Pancreas (tissue), 10 donors: Measurements from ENCODE around the gene BRSK2. TPM values are rescaled to one million over a fixed set of nuclear protein-coding genes. Genes with fewer than 3 reads are reported as not detected.
"Not testable (repeated sequence)": the region's sequence is repeated elsewhere in the genome, so short reads cannot be mapped to it uniquely, and the experiment has no call there.

ENCODE experiments used
- ATAC-seq, 4 donors: fragments of 200-7000 bp; cut with Tn5 transposase; one replicate each; pipeline versions ENCODE4 v1.8.0 to v1.9.1; 2020; ENCODE audit warnings: mild to moderate bottlenecking in 4 of 4, moderate library complexity in 4 of 4
- DNase-seq, 6 donors: peaks; one replicate each; pipeline ENCODE4 v3.0.0-alpha.2; 2020
- FAIRE-seq: peaks from 2 replicates; lab custom pipeline; 2012; peaks lifted over from hg19 to GRCh38; lab: Jason Lieb, UNC
- H3K27ac ChIP-seq, 4 donors: fragments of 200-600 bp; sonication (generic); 1 replicate in 3 of 4; 2 replicates in 1 of 4; pipeline versions ENCODE4 v1.5.0 to v1.8.0; 2020
- H3K27me3 ChIP-seq, 4 donors: fragments of 200-600 bp; one replicate each; pipeline ENCODE4 v1.8.0; 2021
- H3K36me3 ChIP-seq, 3 donors: fragments of 200-600 bp; sonication (generic) in 1 of 3; one replicate each; pipeline versions ENCODE4 v1.5.0 to v1.8.0; 2020 to 2021
- H3K4me1 ChIP-seq, 3 donors: fragments of 200-600 bp; one replicate each; pipeline ENCODE4 v1.8.0; 2021
- H3K4me3 ChIP-seq, 4 donors: fragments of 200-600 bp; sonication (generic) in 2 of 4; one replicate each; pipeline versions ENCODE4 v1.5.0 to v1.8.0; 2020 to 2021
- H3K9me3 ChIP-seq, 4 donors: fragments of 200-600 bp; one replicate each; pipeline ENCODE4 v1.8.0; 2021
- WGBS, 2 donors: extraction: QIAGEN DNeasy Blood & Tissue Kit; methylation state at CpG; one replicate each; pipeline ENCODE4 v1.1.7; 2013; 5-methylcytosine and 5-hydroxymethylcytosine counted together
- intact Hi-C, 3 donors: fragments of 100-400 bp; cut with DNase I; formaldehyde crosslinking; loops; one replicate each; pipeline versions ENCODE4 v1.11.1 to v1.14.2; 2022
- polyA plus RNA-seq, 2 donors: library from polyadenylated mRNA; stranded (reverse); fragments of 200-250 nt; gene quantifications; one replicate each; pipeline ENCODE4 v1.2.3, GENCODE V29; 2013
- total RNA-seq, 6 donors: library from RNA; stranded (reverse); fragmentation: NEBNext Ultra II Directional in 4 of 6; extraction: Animal tissue kit (Norgen Biotek cat#: 25700) in 4 of 6; gene quantifications; one replicate each; pipeline versions ENCODE4 v1.2.1 to v1.2.4, GENCODE V29; 2021 to 2023
- TF ChIP-seq, protein P1 (sequence below), 4 donors: fragments of 200-600 bp; sonication (generic) in 3 of 4; IDR thresholded peaks; one replicate each; pipeline versions ENCODE4 v1.5.0 to v1.8.0; 2021; ENCODE audit warnings: antibody characterized with exemption in 4 of 4
- donor health status: healthy with polysubstance abuse.
- donor health status: DM: no; HTN: no; CAD: no; lungs with moderate emphysema.
- donor health status: DM: no; HTN: no; CAD: no.
- donor health status: control.
- donor health status: control.
- donor health status: Bipolar disorder and iron deficiency.
- donor health status: DM: yes; HTN: yes; CAD: no.
- donor health status: DM: no; HTN: no; CAD: no.
- donor health status: DM: no; HTN: no; CAD: no.
- donor health status: DM: yes; HTN: yes; CAD: no.

The BRSK2 gene
- total and polyA plus RNA-seq, 8 donors = 44.2 to 215 (median 70.9) TPM

- no peak overlapping the region for H3K27ac ChIP-seq
- 56 to 60% methylated on average over 28 to 29 of the region's 29 CpGs for WGBS, 2 donors
Measured at GRCh38 chr11:1433977-1434640, 44.4 kb downstream of the BRSK2 start.

GRCh38 chr11:1435479-1435819, 45.7 kb downstream of the BRSK2 start:
- ATAC-seq, H3K4me1 ChIP-seq, H3K27ac ChIP-seq, H3K9me3 ChIP-seq, H3K4me3 ChIP-seq, intact Hi-C loops, H3K36me3 ChIP-seq, DNase-seq, FAIRE-seq, H3K27me3 ChIP-seq: not testable (repeated sequence)
- WGBS, 2 donors = 71 to 74% methylated on average over 10 to 11 of the region's 20 CpGs

More at GRCh38 chr11:1433977-1434640, 44.4 kb downstream of the BRSK2 start:
- intact Hi-C loops = no loop called here
- TF ChIP-seq, protein P1, sequence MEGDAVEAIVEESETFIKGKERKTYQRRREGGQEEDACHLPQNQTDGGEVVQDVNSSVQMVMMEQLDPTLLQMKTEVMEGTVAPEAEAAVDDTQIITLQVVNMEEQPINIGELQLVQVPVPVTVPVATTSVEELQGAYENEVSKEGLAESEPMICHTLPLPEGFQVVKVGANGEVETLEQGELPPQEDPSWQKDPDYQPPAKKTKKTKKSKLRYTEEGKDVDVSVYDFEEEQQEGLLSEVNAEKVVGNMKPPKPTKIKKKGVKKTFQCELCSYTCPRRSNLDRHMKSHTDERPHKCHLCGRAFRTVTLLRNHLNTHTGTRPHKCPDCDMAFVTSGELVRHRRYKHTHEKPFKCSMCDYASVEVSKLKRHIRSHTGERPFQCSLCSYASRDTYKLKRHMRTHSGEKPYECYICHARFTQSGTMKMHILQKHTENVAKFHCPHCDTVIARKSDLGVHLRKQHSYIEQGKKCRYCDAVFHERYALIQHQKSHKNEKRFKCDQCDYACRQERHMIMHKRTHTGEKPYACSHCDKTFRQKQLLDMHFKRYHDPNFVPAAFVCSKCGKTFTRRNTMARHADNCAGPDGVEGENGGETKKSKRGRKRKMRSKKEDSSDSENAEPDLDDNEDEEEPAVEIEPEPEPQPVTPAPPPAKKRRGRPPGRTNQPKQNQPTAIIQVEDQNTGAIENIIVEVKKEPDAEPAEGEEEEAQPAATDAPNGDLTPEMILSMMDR (IDR thresholded peaks at IDR 0.05) = no peak
- Histone ChIP-seq H3K9me3 (no peaks in the 10 kb centered on the region), H3K27me3 (no peaks in the 10 kb centered on the region), H3K36me3 (no peaks in the 10 kb centered on the region), H3K4me3 (no peak overlapping the region), H3K4me1 (peaks cover 0 to 5% (median 4%) of the 10 kb centered on the region in 3 donors)
- DNase-seq (peak in 1 of 6 donors; percentile 52), FAIRE-seq (no peak), ATAC-seq (peak; percentile 17 to 60 (median 46))

DNA sequence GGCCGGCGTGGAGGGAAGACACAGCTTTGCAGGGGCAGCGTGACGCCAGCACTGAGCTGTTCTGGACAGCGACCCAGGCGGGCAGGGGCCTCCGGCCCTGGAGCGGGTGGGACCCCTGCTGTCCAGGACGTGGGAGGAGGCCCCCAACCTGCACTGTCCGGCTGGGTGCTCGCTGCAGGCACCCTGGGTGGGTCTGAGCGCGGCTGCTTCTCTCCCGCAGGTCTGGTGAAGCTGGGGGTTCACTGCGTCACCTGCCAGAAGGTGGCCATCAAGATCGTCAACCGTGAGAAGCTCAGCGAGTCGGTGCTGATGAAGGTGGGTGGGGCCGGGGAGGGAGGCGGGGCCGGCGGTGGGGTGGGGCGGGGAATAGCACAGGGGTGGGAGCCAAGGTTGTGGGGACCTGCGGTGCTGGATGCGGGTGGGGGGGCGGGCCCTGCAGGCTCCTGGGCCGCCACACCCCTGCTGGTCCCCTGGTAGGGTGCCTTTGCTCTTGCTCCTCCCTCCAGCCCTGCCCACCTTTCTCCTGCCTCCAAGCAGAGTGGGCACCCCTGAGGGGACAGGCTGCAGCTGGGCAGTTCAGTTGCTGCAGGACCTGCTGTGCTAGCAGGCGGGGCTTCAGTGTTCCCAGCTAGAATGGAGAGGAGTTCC, 46.2 kb downstream of the BRSK2 start:
- ATAC-seq (peak in 3 of 4 donors; percentile 4 to 12 (median 7)), FAIRE-seq (no peak), DNase-seq (no peak)
- peaks cover 0 to 5% (median 4%) of the 10 kb centered on the region in 3 donors for H3K4me1 ChIP-seq
- no peak overlapping the region for H3K4me3 ChIP-seq
- 26 to 29% methylated on average over 21 to 28 of the region's 29 CpGs for WGBS, 2 donors
- H3K27ac ChIP-seq = no peak overlapping the region
- intact Hi-C loops = no loop called here
- H3K9me3 ChIP-seq = no peaks in the 10 kb centered on the region
- H3K27me3 ChIP-seq = no peaks in the 10 kb centered on the region
- TF ChIP-seq, protein P1 (IDR thresholded peaks at IDR 0.05) = no peak
- no peaks in the 10 kb centered on the region for H3K36me3 ChIP-seq

DNA sequence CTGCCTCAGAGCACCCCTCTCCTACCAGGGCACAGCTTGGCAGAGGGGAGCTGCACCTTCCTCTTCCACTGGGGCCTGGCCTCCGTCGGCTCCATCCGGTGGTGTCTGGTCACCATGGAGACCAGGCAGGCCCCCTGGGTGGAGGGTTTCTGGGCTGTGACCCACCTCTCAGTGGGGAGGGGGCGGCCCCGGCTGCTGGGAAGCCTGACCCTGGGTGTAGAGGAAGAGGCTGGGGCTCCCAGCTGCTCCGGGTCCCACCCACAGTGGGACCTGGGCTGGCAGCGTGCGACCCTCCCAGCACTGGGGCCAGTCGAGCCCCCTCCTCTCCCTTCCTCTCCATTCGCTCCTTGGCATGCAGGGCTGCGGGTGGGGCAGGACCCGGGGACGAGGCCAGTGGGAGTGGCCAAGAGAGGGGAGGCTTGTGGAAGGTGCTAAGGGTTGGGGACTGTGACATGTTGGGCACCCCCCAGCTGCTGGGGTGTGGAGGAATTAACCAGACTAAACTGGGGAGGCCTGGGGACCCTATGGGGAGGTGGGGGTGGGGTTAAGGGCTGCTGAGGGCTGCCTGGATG, 46.8 kb downstream of the BRSK2 start:
- ATAC-seq (peak; percentile 2 to 15 (median 4)), DNase-seq (no peak), FAIRE-seq (no peak)
- Histone ChIP-seq H3K4me1 (peaks cover 0 to 5% (median 4%) of the 10 kb centered on the region in 3 donors), H3K4me3 (no peak overlapping the region), H3K36me3 (no peaks in the 10 kb centered on the region), H3K27ac (no peak overlapping the region), H3K9me3 (no peaks in the 10 kb centered on the region), H3K27me3 (no peaks in the 10 kb centered on the region)
- TF ChIP-seq, protein P1 (IDR thresholded peaks at IDR 0.05) = no peak
- intact Hi-C loops = no loop called here
- WGBS, 2 donors = 25 to 30% methylated on average over 8 to 13 of the region's 13 CpGs

DNA sequence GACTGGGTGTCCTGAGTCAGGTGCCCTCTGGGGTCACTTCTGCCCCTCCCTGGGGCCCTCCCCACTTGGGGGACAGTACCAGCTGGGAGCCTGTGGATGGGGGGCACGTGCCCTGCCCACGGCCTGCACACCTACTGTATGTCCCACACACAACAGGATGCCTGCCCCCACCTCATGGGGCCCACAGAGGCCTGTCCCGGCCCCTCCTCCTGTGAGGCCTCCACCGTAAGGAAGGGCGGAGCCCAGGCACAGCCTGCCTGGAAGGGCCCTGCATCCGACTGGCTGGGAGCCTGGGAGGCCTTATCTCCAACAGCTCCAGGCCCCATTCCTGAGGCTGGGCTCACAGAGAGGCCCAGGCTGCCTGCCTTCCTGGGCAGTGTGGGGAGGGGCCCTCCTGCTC, 47.8 kb downstream of the BRSK2 start:
- 22 to 23% methylated on average over 4 to 6 of the region's 6 CpGs for WGBS, 2 donors
- no peak overlapping the region for H3K27ac ChIP-seq
- intact Hi-C loops = no loop called here

More for the DNA sequence above, 47.8 kb downstream of the BRSK2 start:
- Histone ChIP-seq H3K36me3 (peaks cover 0 to 5% (median 0%) of the 10 kb centered on the region in 3 donors), H3K4me1 (peaks cover 0 to 5% (median 4%) of the 10 kb centered on the region in 3 donors), H3K27me3 (no peaks in the 10 kb centered on the region), H3K4me3 (no peak overlapping the region), H3K9me3 (no peaks in the 10 kb centered on the region)
- TF ChIP-seq, protein P1 (IDR thresholded peaks at IDR 0.05) = no peak
- DNase-seq (peak in 5 of 6 donors; percentile 62 to 81 (median 80)), ATAC-seq (peak; percentile 74 to 86 (median 84)), FAIRE-seq (no peak)
